Smooth muscle cell of the brain vasculature (primary cell): ENCODE data around the gene FTCD.
"Not testable (repeated sequence)": the region's sequence is repeated elsewhere in the genome, so short reads cannot be mapped to it uniquely, and the experiment has no call there.

Source experiments
- DNase-seq: peaks from one replicate; pipeline ENCODE4 v3.0.0-alpha.2; 2012; ENCODE audit warnings: low read depth, low spot score

FTCD gene

GRCh38 chr21:46188226-46189212, 33.1 kb upstream of the FTCD start:
- DNase-seq, result peak; percentile 24

GRCh38 chr21:46187814-46188213, 32.4 kb upstream of the FTCD start:
- DNase-seq, result no peak

GRCh38 chr21:46187261-46187660, 31.9 kb upstream of the FTCD start:
- no peak for DNase-seq

GRCh38 chr21:46185716-46186115, 30.3 kb upstream of the FTCD start:
- DNase-seq, result no peak

GRCh38 chr21:46184625-46185555, 29.5 kb upstream of the FTCD start:
- peak; percentile 58 for DNase-seq

- no peak for DNase-seq
Observed at GRCh38 chr21:46183910-46184624, 28.7 kb upstream of the FTCD start, which contains the start of gene SPATC1L. SPATC1L (minus strand) TSS chr21:46184459; CDS start chr21:46182816, 1,643 bp downstream.

GRCh38 chr21:46183337-46183909, 28.0 kb upstream of the FTCD start:
- not testable (repeated sequence) for DNase-seq

GRCh38 chr21:46182548-46183336, 27.4 kb upstream of the FTCD start:
- DNase-seq, result no peak

- DNase-seq, result no peak
Observed at GRCh38 chr21:46181953-46182547, 26.7 kb upstream of the FTCD start.

GRCh38 chr21:46181436-46181835, 26.1 kb upstream of the FTCD start:
- no peak for DNase-seq

- DNase-seq, result no peak
Observed at GRCh38 chr21:46180778-46181391, 25.5 kb upstream of the FTCD start.

GRCh38 chr21:46180079-46180722, 24.8 kb upstream of the FTCD start:
- no peak for DNase-seq

- DNase-seq, result no peak
Observed at GRCh38 chr21:46179708-46180078, 24.3 kb upstream of the FTCD start.

GRCh38 chr21:46178961-46179360, 23.6 kb upstream of the FTCD start:
- no peak for DNase-seq

- not testable (repeated sequence) for DNase-seq
Observed at GRCh38 chr21:46176443-46177129, 21.2 kb upstream of the FTCD start.

- no peak for DNase-seq
Observed at GRCh38 chr21:46173573-46173972, 18.2 kb upstream of the FTCD start.

GRCh38 chr21:46172863-46173528, 17.6 kb upstream of the FTCD start:
- no peak for DNase-seq
